SK-N-MC (cell line): ENCODE results near the gene SCIN.

Source experiments
- EZH2 ChIP-seq: fragments of 200-600 bp; sonication (generic); IDR thresholded peaks from one replicate; pipeline ENCODE4 v1.6.1; 2017; ENCODE audit warnings: antibody characterized with exemption
- POLR2AphosphoS5 ChIP-seq: IDR thresholded peaks from 2 replicates; pipeline ENCODE4 v1.6.1; 2012; ENCODE audit warnings: mild to moderate bottlenecking, low read depth, low read length, borderline replicate concordance

GRCh38 chr7:12581897-12582296 is 11.4 kb downstream of the SCIN start:
- TF ChIP-seq POLR2AphosphoS5 (no peak), EZH2 (no peak)
